ENCODE measurements around the gene HSP90AB1. TPM values are rescaled to one million over a fixed set of nuclear protein-coding genes. Genes with fewer than 3 reads are reported as not detected.

The HSP90AB1 gene
- total RNA-seq, 1 donor from 2014 or later, result 396 TPM

- FAIRE-seq (no peak), DNase-seq (ENCODE audit: low read depth) (no peak)
- TF ChIP-seq CTCF (IDR thresholded peaks at IDR 0.05; ENCODE audit: insufficient read depth, low read length, severe bottlenecking), result no peak
- Histone ChIP-seq H3K27me3 (ENCODE audit: control insufficient read depth, insufficient read depth, low read length) (no peaks in the 10 kb centered on the region), H3K4me3 (ENCODE audit: low read depth, low read length) (no peak overlapping the region), H3K36me3 (ENCODE audit: control insufficient read depth, insufficient read depth, low read length) (no peaks in the 10 kb centered on the region)
Observed at GRCh38 chr6:44202332-44202971, 44.4 kb upstream of the HSP90AB1 start.

- no peak for TF ChIP-seq CTCF (IDR thresholded peaks at IDR 0.05; ENCODE audit: insufficient read depth, low read length, severe bottlenecking)
- no peak for FAIRE-seq
- DNase-seq (ENCODE audit: low read depth), result no peak
- no peaks in the 10 kb centered on the region for H3K36me3 ChIP-seq (ENCODE audit: control insufficient read depth, insufficient read depth, low read length)
- no peak overlapping the region for H3K4me3 ChIP-seq (ENCODE audit: low read depth, low read length)
- no peaks in the 10 kb centered on the region for H3K27me3 ChIP-seq (ENCODE audit: control insufficient read depth, insufficient read depth, low read length)
Observed at GRCh38 chr6:44202972-44203750, 43.7 kb upstream of the HSP90AB1 start.

GRCh38 chr6:44203955-44204354 is 42.9 kb upstream of the HSP90AB1 start:
- no peaks in the 10 kb centered on the region for H3K27me3 ChIP-seq (ENCODE audit: control insufficient read depth, insufficient read depth, low read length)
- no peaks in the 10 kb centered on the region for H3K36me3 ChIP-seq (ENCODE audit: control insufficient read depth, insufficient read depth, low read length)
- no peak for TF ChIP-seq CTCF (IDR thresholded peaks at IDR 0.05; ENCODE audit: insufficient read depth, low read length, severe bottlenecking)
- no peak for FAIRE-seq
- no peak overlapping the region for H3K4me3 ChIP-seq (ENCODE audit: low read depth, low read length)
- no peak for DNase-seq (ENCODE audit: low read depth)

GRCh38 chr6:44207966-44208365 is 38.9 kb upstream of the HSP90AB1 start:
- no peak for DNase-seq (ENCODE audit: low read depth)
- FAIRE-seq, result no peak
- no peak for TF ChIP-seq CTCF (IDR thresholded peaks at IDR 0.05; ENCODE audit: insufficient read depth, low read length, severe bottlenecking)
- Histone ChIP-seq H3K27me3 (ENCODE audit: control insufficient read depth, insufficient read depth, low read length) (no peaks in the 10 kb centered on the region), H3K4me3 (ENCODE audit: low read depth, low read length) (no peak overlapping the region), H3K36me3 (ENCODE audit: control insufficient read depth, insufficient read depth, low read length) (no peaks in the 10 kb centered on the region)

GRCh38 chr6:44211284-44211683 is 35.6 kb upstream of the HSP90AB1 start:
- TF ChIP-seq CTCF (IDR thresholded peaks at IDR 0.05; ENCODE audit: insufficient read depth, low read length, severe bottlenecking), result no peak
- Histone ChIP-seq H3K4me3 (ENCODE audit: low read depth, low read length) (no peak overlapping the region), H3K27me3 (ENCODE audit: control insufficient read depth, insufficient read depth, low read length) (no peaks in the 10 kb centered on the region), H3K36me3 (ENCODE audit: control insufficient read depth, insufficient read depth, low read length) (no peaks in the 10 kb centered on the region)
- DNase-seq (ENCODE audit: low read depth), result no peak
- no peak for FAIRE-seq

Data from bronchial epithelial cell (primary cell).